GM18502 (cell line): ENCODE data around the gene NCF2.
A peak's percentile ranks its signal among the peaks of the same experiment; 100 is the strongest.
"Not testable (repeated sequence)": the region's sequence is repeated elsewhere in the genome, so short reads cannot be mapped to it uniquely, and the experiment has no call there.

Source experiments
- ATAC-seq: cut with Tn5 transposase; IDR thresholded peaks from one replicate; pipeline ENCODE4 v1.9.1; 2021; ENCODE audit warnings: mild to moderate bottlenecking; ENCODE audit not compliant: unreplicated experiment, poor library complexity

The NCF2 gene

GRCh38 chr1:183612975-183613374, 22.7 kb upstream of the NCF2 start:
- ATAC-seq: not testable (repeated sequence)

DNA sequence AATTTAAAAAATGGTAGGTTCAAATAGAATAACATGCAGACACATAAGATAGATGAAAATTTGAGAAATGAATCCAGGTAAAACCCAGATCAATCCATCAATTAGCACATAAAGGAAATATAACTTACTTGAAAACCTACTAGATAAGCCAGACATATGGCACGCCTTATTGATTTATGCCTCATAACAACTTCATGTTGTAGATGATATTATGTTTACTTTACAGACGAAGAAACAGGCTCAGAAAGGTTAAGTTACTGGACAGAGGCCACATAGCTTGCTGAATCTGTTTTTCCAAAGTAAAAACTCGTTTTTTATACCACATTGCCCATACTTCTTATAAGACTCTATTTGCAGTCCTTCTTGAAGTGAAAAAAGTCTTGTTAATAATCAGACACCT, 22.1 kb upstream of the NCF2 start:
- ATAC-seq: no peak

- ATAC-seq: no peak
These were observed 20.8 kb upstream of the NCF2 start for GRCh38 chr1:183611021-183611420.

DNA sequence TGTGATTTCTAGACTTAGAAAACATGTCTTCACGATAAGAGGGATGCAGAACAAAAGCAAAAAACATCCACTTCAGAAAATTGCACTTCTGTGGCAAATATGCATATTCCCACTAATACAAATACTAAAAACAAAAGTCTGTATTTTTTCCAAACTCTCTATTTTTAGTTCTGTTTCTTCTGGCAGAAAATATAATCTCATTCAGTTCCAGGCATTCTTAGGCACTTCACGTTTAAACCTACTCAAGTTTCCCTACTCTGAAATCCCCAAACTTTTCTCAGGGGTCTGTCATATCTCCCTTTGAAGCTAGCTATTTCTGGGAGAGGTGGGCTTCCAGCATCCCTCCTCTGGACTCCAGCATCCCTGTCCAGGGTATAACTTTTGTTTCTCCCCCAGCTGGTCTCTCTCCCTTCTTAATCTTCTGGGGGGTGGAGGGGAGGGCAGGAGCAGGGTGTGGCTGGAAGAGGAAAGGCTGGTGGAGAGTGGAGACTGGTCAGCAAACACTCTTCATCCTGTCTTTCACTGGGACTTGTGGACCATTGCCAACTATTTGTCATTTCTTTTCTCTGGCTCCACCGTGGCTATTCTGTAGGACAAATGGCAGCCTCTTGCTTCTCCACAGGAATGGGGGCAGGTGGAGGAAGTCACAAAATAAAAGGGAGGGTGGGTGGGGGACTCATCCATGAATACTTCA, 19.6 kb upstream of the NCF2 start:
- no peak for ATAC-seq

- peak; percentile 74 for ATAC-seq
These were observed 19.1 kb upstream of the NCF2 start for GRCh38 chr1:183609313-183609712.

- ATAC-seq: no peak
These were observed 17.2 kb upstream of the NCF2 start for GRCh38 chr1:183607322-183607980.

DNA sequence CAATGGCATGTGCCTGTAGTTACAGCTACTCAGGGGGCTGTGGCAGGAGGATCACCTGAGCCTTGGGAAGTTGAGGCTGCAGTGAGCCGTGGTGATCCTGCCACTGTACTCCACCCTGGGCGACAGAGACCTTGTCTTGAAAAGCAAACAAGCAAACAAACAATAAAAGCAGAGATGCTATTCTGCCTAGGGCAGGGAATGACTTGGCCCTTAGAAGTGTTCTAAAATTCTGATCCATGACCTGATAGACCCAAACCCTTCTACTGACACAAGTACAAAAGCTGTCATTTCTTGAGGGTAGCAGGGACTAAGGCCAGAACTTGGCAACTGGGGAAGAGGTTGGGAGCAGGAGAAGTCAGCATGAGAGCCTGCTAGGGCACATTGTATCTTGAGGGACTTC, 15.6 kb upstream of the NCF2 start:
- ATAC-seq: no peak

- ATAC-seq: no peak
These were observed 14.6 kb upstream of the NCF2 start for GRCh38 chr1:183604815-183605214.

GRCh38 chr1:183604038-183604808, 14.0 kb upstream of the NCF2 start:
- no peak for ATAC-seq

DNA sequence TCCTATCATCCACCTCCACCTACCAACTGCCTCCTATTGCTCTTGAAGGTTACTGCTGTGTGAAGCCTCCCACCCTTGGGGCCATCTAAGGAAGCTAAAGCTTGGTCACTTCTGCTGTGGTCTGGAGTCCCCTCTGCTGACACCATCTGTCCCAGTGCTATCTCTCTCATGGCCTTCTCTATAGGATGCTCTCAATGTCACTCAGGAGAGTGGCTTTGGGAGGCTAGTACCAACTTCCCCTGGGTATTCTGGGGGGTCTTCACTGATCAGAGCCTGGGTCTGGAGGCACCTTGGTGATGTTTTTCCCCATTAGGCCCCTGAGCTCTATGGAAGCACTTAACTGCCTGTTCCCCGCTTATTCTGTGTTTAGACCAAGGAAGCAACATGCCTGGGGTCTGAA, 12.3 kb upstream of the NCF2 start:
- no peak for ATAC-seq

GRCh38 chr1:183600634-183601033, 10.4 kb upstream of the NCF2 start:
- no peak for ATAC-seq

DNA sequence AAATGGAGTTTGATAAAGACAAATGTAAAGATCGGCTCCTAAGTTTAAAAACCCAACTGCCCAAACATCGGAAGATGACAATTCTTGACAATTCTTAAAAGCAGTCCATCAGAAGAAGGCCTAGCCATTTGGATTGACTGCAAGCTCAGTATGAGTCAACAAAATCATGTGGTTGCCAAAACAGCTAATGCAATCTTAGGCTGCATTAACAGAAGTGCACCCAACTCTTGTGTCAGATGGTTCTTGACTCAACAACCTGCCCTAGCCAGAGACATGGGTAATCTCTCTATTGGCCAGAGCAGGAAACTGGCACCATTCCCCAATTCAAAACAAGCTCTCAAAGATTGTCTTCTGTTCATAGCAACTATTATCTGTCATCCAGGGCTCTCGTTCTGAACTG, 9.9 kb upstream of the NCF2 start:
- no peak for ATAC-seq

DNA sequence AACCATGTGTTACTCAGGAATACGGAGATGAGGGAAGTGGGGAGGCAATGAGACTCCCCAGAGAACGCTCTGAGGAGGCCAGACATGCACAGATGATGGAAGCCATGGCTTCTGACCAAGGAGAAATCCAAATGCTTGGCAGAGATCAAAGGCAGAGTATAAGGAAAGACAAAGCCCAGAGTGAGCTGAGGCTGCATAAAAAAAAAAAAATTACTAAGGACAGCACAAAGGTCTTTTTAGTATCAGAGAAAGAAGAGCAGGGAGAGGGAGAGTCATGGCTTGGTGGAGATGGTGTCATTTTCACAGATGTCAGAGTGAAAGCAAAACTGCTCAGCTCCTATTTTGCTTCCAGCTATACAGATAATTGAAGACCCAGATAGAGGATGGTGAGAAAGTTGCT, 8.1 kb upstream of the NCF2 start:
- peak; percentile 68 for ATAC-seq

DNA sequence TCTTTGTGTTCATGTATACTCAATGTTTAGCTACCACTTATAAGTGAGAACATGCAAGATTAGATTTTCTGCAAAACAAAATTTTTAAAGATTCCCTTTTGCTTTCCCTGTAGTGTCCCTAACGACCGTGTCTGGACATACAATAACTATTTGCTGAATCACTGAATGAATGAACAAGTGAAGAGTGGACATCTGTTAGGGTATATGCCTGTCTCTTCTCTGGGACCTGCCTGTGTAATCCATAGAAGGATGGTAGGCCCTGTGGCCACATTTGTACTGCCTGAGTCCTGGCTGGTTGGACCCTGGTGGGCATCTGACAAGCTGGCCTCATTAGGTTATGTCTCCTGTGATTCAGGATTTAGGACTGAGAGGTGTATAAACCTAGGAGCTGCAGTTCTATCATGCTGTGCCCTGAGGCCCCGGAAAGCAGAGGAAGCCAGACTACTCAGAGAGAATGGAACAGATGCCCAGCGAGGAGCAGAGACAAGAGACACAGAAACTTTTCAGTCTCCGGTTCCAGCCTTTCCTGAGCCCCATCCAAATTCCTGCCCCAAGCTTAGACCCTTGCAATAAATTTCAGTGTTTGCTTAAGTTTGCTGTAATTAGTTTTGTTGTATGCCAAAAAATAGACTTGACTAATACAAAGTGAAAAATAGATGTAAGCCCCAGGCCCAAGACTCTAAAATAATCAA, 7.5 kb upstream of the NCF2 start:
- ATAC-seq: no peak

DNA sequence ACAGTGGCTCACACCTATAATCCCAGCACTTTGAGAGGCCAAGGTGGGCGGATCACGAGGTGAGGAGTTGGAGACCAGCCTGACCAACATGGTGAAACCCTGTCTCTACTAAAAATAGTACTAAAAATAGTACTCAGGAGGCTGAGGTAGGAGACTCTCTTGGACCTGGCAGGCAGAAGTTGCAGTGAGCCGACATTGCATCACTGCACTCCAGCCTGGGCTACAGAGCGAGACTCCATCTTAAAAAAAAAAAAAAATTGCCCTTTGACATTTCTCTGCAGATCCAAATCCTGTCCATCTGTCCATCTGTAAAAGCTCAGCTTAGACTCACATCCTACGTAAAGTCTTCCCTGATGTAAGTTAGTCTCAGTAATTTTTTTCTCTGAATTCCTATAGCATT, 6.2 kb upstream of the NCF2 start:
- no peak for ATAC-seq

DNA sequence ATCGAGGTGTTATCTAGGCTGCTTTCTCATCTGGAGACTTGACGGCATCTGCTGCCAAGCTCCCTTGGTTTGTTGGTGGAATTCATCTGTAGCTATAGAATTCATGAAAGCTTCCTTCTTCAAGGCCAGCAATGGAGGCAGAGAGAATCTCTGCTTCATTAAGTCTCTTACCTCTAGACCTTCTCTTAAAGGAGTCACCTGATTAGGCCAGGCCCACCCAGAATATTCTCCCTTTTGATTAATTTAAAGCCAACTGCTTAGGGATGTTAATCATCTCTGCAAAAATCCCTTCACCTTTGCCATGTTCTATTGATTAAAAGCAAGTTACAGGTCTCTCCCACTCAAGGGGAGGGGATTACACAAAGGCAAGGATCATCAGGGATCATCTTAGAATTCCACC, 5.3 kb upstream of the NCF2 start:
- no peak for ATAC-seq

- ATAC-seq: peak; percentile 51
These were observed 3.1 kb upstream of the NCF2 start for GRCh38 chr1:183593356-183593755.

DNA sequence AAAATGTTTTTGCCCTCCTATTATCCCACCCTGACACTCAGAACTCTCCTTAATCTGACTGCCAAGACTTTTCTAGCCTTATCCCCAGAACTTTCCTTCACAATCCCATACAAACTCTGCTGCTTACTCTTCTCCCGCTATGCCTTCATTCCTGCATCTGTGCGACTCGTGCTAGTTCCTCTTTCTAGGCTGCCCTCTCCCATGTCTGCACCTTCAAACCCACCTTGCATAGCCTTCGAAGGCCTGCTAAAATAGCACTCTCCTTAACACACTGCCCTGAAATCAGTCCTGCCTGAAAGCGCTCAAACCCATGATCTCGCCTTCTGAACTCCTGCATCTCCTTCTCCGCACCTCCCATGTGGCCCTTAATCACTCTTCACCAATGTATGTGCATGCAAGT, 2.5 kb upstream of the NCF2 start:
- no peak for ATAC-seq

- ATAC-seq: peak; percentile 17
These were observed 400 bp downstream of the NCF2 start for GRCh38 chr1:183589874-183590243.

DNA sequence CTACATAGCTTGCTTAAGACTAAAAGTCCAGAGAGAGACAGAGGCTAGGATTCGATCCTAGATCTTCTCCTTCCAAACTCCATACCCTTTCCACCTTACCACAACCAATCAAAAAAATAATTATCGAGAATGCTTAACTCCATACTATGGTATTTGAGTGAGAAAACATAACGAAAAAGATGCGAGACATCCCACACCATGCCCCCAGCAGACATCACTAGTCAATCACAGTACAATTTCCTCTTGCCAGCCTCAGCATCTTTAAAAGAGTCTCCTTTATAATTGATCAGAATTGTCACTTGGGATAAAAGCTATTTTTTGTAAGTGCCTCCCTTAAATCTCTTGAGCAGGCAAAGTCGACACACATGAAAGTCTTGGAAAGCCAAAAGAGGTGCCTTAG, 875 bp downstream of the NCF2 start:
- no peak for ATAC-seq

DNA sequence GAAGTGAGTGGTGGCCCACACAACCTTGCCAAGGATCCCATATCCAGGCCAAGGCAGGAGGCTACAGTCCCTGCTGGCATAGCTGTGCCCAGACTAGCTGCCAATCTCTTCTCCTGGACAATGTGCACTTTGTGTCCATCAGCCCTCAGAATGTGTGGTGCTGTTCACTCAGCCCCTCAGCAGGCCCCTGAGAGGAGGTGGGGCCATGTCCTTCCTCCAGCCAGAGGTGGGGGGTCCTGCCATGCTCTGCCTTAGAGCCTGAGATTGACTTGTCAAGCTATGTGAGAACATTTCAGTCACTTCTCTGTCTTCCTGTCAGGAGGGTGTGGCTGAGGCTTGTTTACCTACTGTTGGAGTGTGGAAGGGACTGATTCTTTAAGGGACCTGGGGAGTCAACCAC, 1.4 kb downstream of the NCF2 start:
- ATAC-seq: no peak
